H9 (cell line): ENCODE data around the gene DLG1. TPM values are rescaled to one million over a fixed set of nuclear protein-coding genes. Genes with fewer than 3 reads are reported as not detected.

ENCODE experiments used
- DNase-seq: peaks from one replicate; pipeline ENCODE4 v3.0.0-alpha.2; 2017
- H2AFZ ChIP-seq: one replicate; pipeline ENCODE4 v1.6.1; 2013; ENCODE audit warnings: mild to moderate bottlenecking, low read length, control low read depth, moderate library complexity
- H2AK5ac ChIP-seq: 2 replicates; pipeline ENCODE4 v1.6.1; 2013; ENCODE audit warnings: low read length, control low read depth, mixed read lengths; ENCODE audit not compliant: insufficient read length
- H2BK120ac ChIP-seq: one replicate; pipeline ENCODE4 v1.6.1; 2013; ENCODE audit warnings: low read depth, mild to moderate bottlenecking, low read length, control low read depth, inconsistent platforms; ENCODE audit not compliant: poor library complexity, severe bottlenecking
- H2BK12ac ChIP-seq: 2 replicates; pipeline ENCODE4 v1.6.1; 2013; ENCODE audit warnings: low read length, control low read depth, mixed read lengths, low read depth; ENCODE audit not compliant: insufficient read length
- H2BK15ac ChIP-seq: 2 replicates; pipeline ENCODE4 v1.6.1; 2013; ENCODE audit warnings: low read depth, low read length, control low read depth
- H2BK20ac ChIP-seq: one replicate; pipeline ENCODE4 v1.6.1; 2013; ENCODE audit warnings: low read depth, mild to moderate bottlenecking, low read length, control low read depth, inconsistent platforms; ENCODE audit not compliant: poor library complexity, severe bottlenecking
- H2BK5ac ChIP-seq: 2 replicates; pipeline ENCODE4 v1.6.1; 2013; ENCODE audit warnings: low read length, control low read depth, mixed read lengths; ENCODE audit not compliant: insufficient read length
- H3K14ac ChIP-seq: 2 replicates; pipeline ENCODE4 v1.6.1; 2013; ENCODE audit warnings: low read length, control low read depth; ENCODE audit not compliant: insufficient read depth
- H3K18ac ChIP-seq: 2 replicates; pipeline ENCODE4 v1.6.1; 2013; ENCODE audit warnings: low read depth, mild to moderate bottlenecking, mixed read lengths, low read length, control low read depth; ENCODE audit not compliant: insufficient read length
- H3K23ac ChIP-seq: 2 replicates; pipeline ENCODE4 v1.6.1; 2013; ENCODE audit warnings: low read length, control low read depth, mixed read lengths, low read depth; ENCODE audit not compliant: insufficient read length
- H3K23me2 ChIP-seq: 2 replicates; pipeline ENCODE4 v1.6.1; 2013; ENCODE audit warnings: low read depth, mild to moderate bottlenecking, mixed read lengths, low read length, control low read depth; ENCODE audit not compliant: insufficient read length, poor library complexity, severe bottlenecking
- H3K27ac ChIP-seq: 2 replicates; pipeline ENCODE4 v1.5.1; 2013; ENCODE audit warnings: low read length, control low read depth, mixed read lengths, low read depth; ENCODE audit not compliant: insufficient read length
- H3K27me3 ChIP-seq: 2 replicates; pipeline ENCODE4 v1.6.1; 2013; ENCODE audit warnings: low read length, control low read depth, inconsistent platforms; ENCODE audit not compliant: insufficient read depth
- H3K4ac ChIP-seq: 2 replicates; pipeline ENCODE4 v1.6.1; 2013; ENCODE audit warnings: low read depth, mild to moderate bottlenecking, control low read depth, inconsistent platforms, low read length, moderate library complexity
- H3K4me1 ChIP-seq: 2 replicates; pipeline ENCODE4 v1.6.1; 2013; ENCODE audit warnings: low read length, control low read depth, inconsistent platforms; ENCODE audit not compliant: insufficient read depth
- H3K4me2 ChIP-seq: 2 replicates; pipeline ENCODE4 v1.6.1; 2013; ENCODE audit warnings: low read length, control low read depth, mixed read lengths; ENCODE audit not compliant: insufficient read length, insufficient read depth
- H3K56ac ChIP-seq: 2 replicates; pipeline ENCODE4 v1.6.1; 2013; ENCODE audit warnings: low read depth, mild to moderate bottlenecking, mixed read lengths, low read length, control low read depth; ENCODE audit not compliant: insufficient read length
- H3K79me1 ChIP-seq: 2 replicates; pipeline ENCODE4 v1.6.1; 2013; ENCODE audit warnings: low read depth, mild to moderate bottlenecking, moderate library complexity, low read length, control low read depth, inconsistent platforms; ENCODE audit not compliant: insufficient read depth, poor library complexity, severe bottlenecking
- H3K79me2 ChIP-seq: 2 replicates; pipeline ENCODE4 v1.6.1; 2013; ENCODE audit warnings: low read length, control low read depth, inconsistent platforms; ENCODE audit not compliant: insufficient read depth
- H3K9ac ChIP-seq: 2 replicates; pipeline ENCODE4 v1.6.1; 2013; ENCODE audit warnings: low read length, control low read depth, mixed read lengths; ENCODE audit not compliant: insufficient read length; ENCODE audit errors: extremely low read depth
- H3K9me3 ChIP-seq: one replicate; pipeline ENCODE4 v1.6.1; 2013; ENCODE audit warnings: low read depth, low read length, inconsistent platforms; ENCODE audit not compliant: control insufficient read depth
- H3T11ph ChIP-seq: one replicate; pipeline ENCODE4 v1.6.1; 2013; ENCODE audit warnings: mild to moderate bottlenecking, low read length, control low read depth, inconsistent platforms
- H4K20me1 ChIP-seq: one replicate; pipeline ENCODE4 v1.6.1; 2013; ENCODE audit not compliant: control insufficient read depth, insufficient read length, insufficient read depth
- H4K5ac ChIP-seq: 2 replicates; pipeline ENCODE4 v1.6.1; 2013; ENCODE audit warnings: low read depth, mild to moderate bottlenecking, mixed read lengths, low read length, control low read depth; ENCODE audit not compliant: insufficient read length
- H4K8ac ChIP-seq: replicated peaks from 2 replicates; pipeline ENCODE4 v1.6.1; 2013; ENCODE audit warnings: low read length, control low read depth, mixed read lengths, low read depth; ENCODE audit not compliant: insufficient read length
- H4K91ac ChIP-seq: 2 replicates; pipeline ENCODE4 v1.6.1; 2013; ENCODE audit warnings: low read depth, mild to moderate bottlenecking, moderate library complexity, mixed read lengths, low read length, control low read depth; ENCODE audit not compliant: insufficient read length
- H3K27ac Mint-ChIP-seq, 3 experiments: 2 replicates in 2 of 3; 3 replicates in 1 of 3; pipeline ENCODE4 v1.8.0; 2020 to 2021; ENCODE audit warnings: mixed read lengths in 3 of 3, mild to moderate bottlenecking in 1 of 3, moderate library complexity in 1 of 3
- H3K27me3 Mint-ChIP-seq: 2 replicates; pipeline ENCODE4 v1.8.0; 2021; ENCODE audit warnings: low read depth, mild to moderate bottlenecking, moderate library complexity, mixed read lengths
- H3K36me3 Mint-ChIP-seq, 3 experiments: 2 replicates in 2 of 3; 3 replicates in 1 of 3; pipeline ENCODE4 v1.8.0; 2020 to 2021; ENCODE audit warnings: low read depth in 3 of 3, mixed read lengths in 3 of 3; ENCODE audit not compliant: insufficient read depth in 1 of 3
- H3K4me1 Mint-ChIP-seq, 2 experiments: 2 replicates each; pipeline ENCODE4 v1.8.0; 2020; ENCODE audit warnings: mixed read lengths in 2 of 2
- H3K4me3 Mint-ChIP-seq, 2 experiments: 2 replicates in 1 of 2; 3 replicates in 1 of 2; pipeline ENCODE4 v1.8.0; 2020 to 2021; ENCODE audit warnings: mild to moderate bottlenecking in 2 of 2, mixed read lengths in 2 of 2, moderate library complexity in 1 of 2
- H3K9me3 Mint-ChIP-seq, 2 experiments: 2 replicates in 1 of 2; 3 replicates in 1 of 2; pipeline ENCODE4 v1.8.0; 2020; ENCODE audit warnings: mild to moderate bottlenecking in 2 of 2, mixed read lengths in 2 of 2, moderate library complexity in 1 of 2
- WGBS: extraction: QIAGEN DNeasy Blood & Tissue Kit; methylation state at CpG from one replicate; pipeline ENCODE4 v1.1.7; 2013; ENCODE audit warnings: missing lambda C conversion rate, low lambda C conversion rate, mixed read lengths; ENCODE audit not compliant: insufficient read length; ENCODE audit errors: extremely low coverage; 5-methylcytosine and 5-hydroxymethylcytosine counted together
- total RNA-seq: library from RNA; stranded (reverse); gene quantifications from 2 replicates; pipeline ENCODE4 v1.2.1, GENCODE V29; 2021
- TF ChIP-seq, protein P1 (sequence below): fragments of 200-600 bp; sonication (generic); conservative IDR thresholded peaks from 3 replicates; pipeline ENCODE4 v1.8.0; 2021; ENCODE audit warnings: antibody characterized with exemption, mild to moderate bottlenecking

Gene DLG1
- total RNA-seq, 1 experiment from 2014 or later, result 84.1 TPM

DNA sequence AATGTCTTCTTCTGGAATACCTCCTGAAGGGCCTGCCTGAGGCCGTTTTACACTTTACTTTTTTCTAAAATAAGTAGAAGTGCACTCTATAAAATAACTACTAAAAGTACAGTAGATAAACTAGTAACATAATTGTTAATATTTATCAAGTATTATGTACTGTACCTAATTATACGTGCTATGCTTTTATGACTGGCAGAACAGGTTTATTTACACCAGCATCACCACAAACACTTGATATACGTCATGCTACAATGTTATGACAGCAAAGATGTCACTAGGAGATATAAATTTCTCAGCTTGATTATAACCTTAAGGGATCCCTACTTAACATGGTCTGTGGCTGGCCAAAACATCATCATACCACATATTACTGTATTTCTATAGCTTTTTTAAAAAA is 29.4 kb downstream of the DLG1 start:
- peaks cover 11% of the 10 kb centered on the region for H3K79me1 ChIP-seq
- H3K27me3 ChIP-seq, result no peaks in the 10 kb centered on the region
- H2BK120ac ChIP-seq, result no peak overlapping the region
- H3K36me3 Mint-ChIP-seq, result peaks cover 2 to 8% (median 2%) of the 10 kb centered on the region in 3 experiments; a peak in 5 of 7 replicates
- no peak overlapping the region for H3K23ac ChIP-seq
- TF ChIP-seq, protein P1, sequence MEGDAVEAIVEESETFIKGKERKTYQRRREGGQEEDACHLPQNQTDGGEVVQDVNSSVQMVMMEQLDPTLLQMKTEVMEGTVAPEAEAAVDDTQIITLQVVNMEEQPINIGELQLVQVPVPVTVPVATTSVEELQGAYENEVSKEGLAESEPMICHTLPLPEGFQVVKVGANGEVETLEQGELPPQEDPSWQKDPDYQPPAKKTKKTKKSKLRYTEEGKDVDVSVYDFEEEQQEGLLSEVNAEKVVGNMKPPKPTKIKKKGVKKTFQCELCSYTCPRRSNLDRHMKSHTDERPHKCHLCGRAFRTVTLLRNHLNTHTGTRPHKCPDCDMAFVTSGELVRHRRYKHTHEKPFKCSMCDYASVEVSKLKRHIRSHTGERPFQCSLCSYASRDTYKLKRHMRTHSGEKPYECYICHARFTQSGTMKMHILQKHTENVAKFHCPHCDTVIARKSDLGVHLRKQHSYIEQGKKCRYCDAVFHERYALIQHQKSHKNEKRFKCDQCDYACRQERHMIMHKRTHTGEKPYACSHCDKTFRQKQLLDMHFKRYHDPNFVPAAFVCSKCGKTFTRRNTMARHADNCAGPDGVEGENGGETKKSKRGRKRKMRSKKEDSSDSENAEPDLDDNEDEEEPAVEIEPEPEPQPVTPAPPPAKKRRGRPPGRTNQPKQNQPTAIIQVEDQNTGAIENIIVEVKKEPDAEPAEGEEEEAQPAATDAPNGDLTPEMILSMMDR, result no peak
- no peaks in the 10 kb centered on the region for H3K23me2 ChIP-seq
- no peaks in the 10 kb centered on the region for H4K20me1 ChIP-seq
- no peak overlapping the region for H3K14ac ChIP-seq
- no peak overlapping the region for H4K8ac ChIP-seq
- H3K4me1 Mint-ChIP-seq, result peaks cover 0 to 5% of the 10 kb centered on the region in 2 experiments; a peak in 1 of 4 replicates
- no peak overlapping the region for H4K91ac ChIP-seq
- no peak overlapping the region for H4K5ac ChIP-seq
- no peak for DNase-seq
- no peak overlapping the region for H2BK15ac ChIP-seq
- H3K4ac ChIP-seq, result no peak overlapping the region
- H3K4me1 ChIP-seq, result no peaks in the 10 kb centered on the region
- H3K18ac ChIP-seq, result no peak overlapping the region
- no peak overlapping the region for H3T11ph ChIP-seq
- H3K9ac ChIP-seq, result no peak overlapping the region
- H3K27ac Mint-ChIP-seq, result no peak overlapping the region
- H3K4me3 Mint-ChIP-seq, result no peak overlapping the region
- no peak overlapping the region for H3K56ac ChIP-seq
- no peak overlapping the region for H2BK12ac ChIP-seq
- H2BK20ac ChIP-seq, result no peak overlapping the region
- no peak overlapping the region for H2AK5ac ChIP-seq
- H3K79me2 ChIP-seq, result peaks cover 14% of the 10 kb centered on the region; the same call in 1 of the 2 replicates
- no CpG with 5 or more reads among the region's 3 CpGs for WGBS
- H3K27ac ChIP-seq, result no peak overlapping the region
- H3K27me3 Mint-ChIP-seq, result no peaks in the 10 kb centered on the region
- no peaks in the 10 kb centered on the region for H3K9me3 ChIP-seq
- no peak overlapping the region for H2AFZ ChIP-seq
- no peaks in the 10 kb centered on the region for H3K9me3 Mint-ChIP-seq
- H2BK5ac ChIP-seq, result no peak overlapping the region
- H3K4me2 ChIP-seq, result no peak overlapping the region
